ENCODE measurements around the gene ARGFX.
"Not testable (repeated sequence)": the region's sequence is repeated elsewhere in the genome, so short reads cannot be mapped to it uniquely, and the experiment has no call there.

ARGFX gene

GRCh38 chr3:121557426-121557934 is 10.3 kb upstream of the ARGFX start:
- H3K9me3 ChIP-seq (ENCODE audit: control insufficient read depth in 2 of 2, low read length in 2 of 2), result no peaks in the 10 kb centered on the region
- peaks cover 3% of the 10 kb centered on the region in 2 donors for H3K4me1 ChIP-seq (ENCODE audit: control insufficient read depth in 2 of 2, insufficient read depth in 2 of 2, low read length in 2 of 2)
- no peaks in the 10 kb centered on the region for H3K36me3 ChIP-seq (ENCODE audit: control insufficient read depth in 2 of 2, insufficient read depth in 2 of 2, low read length in 2 of 2)
- H3K4me3 ChIP-seq (ENCODE audit: low read length in 2 of 2), result no peak overlapping the region
- no peak overlapping the region for H3K27ac ChIP-seq (ENCODE audit: low read depth in 2 of 2, low read length in 2 of 2)
- H3K9ac ChIP-seq (ENCODE audit: low read depth in 1 of 2, low read length in 2 of 2), result no peak overlapping the region
- H3K27me3 ChIP-seq (ENCODE audit: control insufficient read depth in 2 of 2, insufficient read depth in 2 of 2, low read length in 2 of 2), result no peaks in the 10 kb centered on the region

GRCh38 chr3:121562148-121562547 is 5.6 kb upstream of the ARGFX start:
- no peak overlapping the region for H3K9ac ChIP-seq (ENCODE audit: low read depth in 1 of 2, low read length in 2 of 2)
- no peak overlapping the region for H3K27ac ChIP-seq (ENCODE audit: low read depth in 2 of 2, low read length in 2 of 2)
- peaks cover 3% of the 10 kb centered on the region in 2 donors for H3K4me1 ChIP-seq (ENCODE audit: control insufficient read depth in 2 of 2, insufficient read depth in 2 of 2, low read length in 2 of 2)
- no peaks in the 10 kb centered on the region for H3K36me3 ChIP-seq (ENCODE audit: control insufficient read depth in 2 of 2, insufficient read depth in 2 of 2, low read length in 2 of 2)
- H3K4me3 ChIP-seq (ENCODE audit: low read length in 2 of 2), result no peak overlapping the region
- no peaks in the 10 kb centered on the region for H3K27me3 ChIP-seq (ENCODE audit: control insufficient read depth in 2 of 2, insufficient read depth in 2 of 2, low read length in 2 of 2)
- H3K9me3 ChIP-seq (ENCODE audit: control insufficient read depth in 2 of 2, low read length in 2 of 2), result no peaks in the 10 kb centered on the region

- Histone ChIP-seq H3K27me3 (ENCODE audit: control insufficient read depth in 2 of 2, insufficient read depth in 2 of 2, low read length in 2 of 2) (no peaks in the 10 kb centered on the region), H3K4me1 (ENCODE audit: control insufficient read depth in 2 of 2, insufficient read depth in 2 of 2, low read length in 2 of 2) (peaks cover 0 to under 1% of the 10 kb centered on the region in 2 donors), H3K36me3 (ENCODE audit: control insufficient read depth in 2 of 2, insufficient read depth in 2 of 2, low read length in 2 of 2) (no peaks in the 10 kb centered on the region), H3K9me3 (ENCODE audit: control insufficient read depth in 2 of 2, low read length in 2 of 2) (no peaks in the 10 kb centered on the region), H3K4me3 (ENCODE audit: low read length in 2 of 2) (no peak overlapping the region), H3K9ac (ENCODE audit: low read depth in 1 of 2, low read length in 2 of 2) (no peak overlapping the region), H3K27ac (ENCODE audit: low read depth in 2 of 2, low read length in 2 of 2) (no peak overlapping the region)
Observed at GRCh38 chr3:121566773-121567172, 976 bp upstream of the ARGFX start.

GRCh38 chr3:121574449-121574848 is 6.7 kb downstream of the ARGFX start:
- Histone ChIP-seq H3K27me3 (ENCODE audit: control insufficient read depth in 2 of 2, insufficient read depth in 2 of 2, low read length in 2 of 2) (no peaks in the 10 kb centered on the region), H3K4me1 (ENCODE audit: control insufficient read depth in 2 of 2, insufficient read depth in 2 of 2, low read length in 2 of 2) (no peaks in the 10 kb centered on the region), H3K27ac (ENCODE audit: low read depth in 2 of 2, low read length in 2 of 2) (no peak overlapping the region), H3K4me3 (ENCODE audit: low read length in 2 of 2) (no peak overlapping the region), H3K36me3 (ENCODE audit: control insufficient read depth in 2 of 2, insufficient read depth in 2 of 2, low read length in 2 of 2) (no peaks in the 10 kb centered on the region), H3K9me3 (ENCODE audit: control insufficient read depth in 2 of 2, low read length in 2 of 2) (no peaks in the 10 kb centered on the region), H3K9ac (ENCODE audit: low read depth in 1 of 2, low read length in 2 of 2) (no peak overlapping the region)

GRCh38 chr3:121581691-121582090 is 13.9 kb downstream of the ARGFX start:
- Histone ChIP-seq H3K27me3 (ENCODE audit: control insufficient read depth in 2 of 2, insufficient read depth in 2 of 2, low read length in 2 of 2) (no peaks in the 10 kb centered on the region), H3K36me3 (ENCODE audit: control insufficient read depth in 2 of 2, insufficient read depth in 2 of 2, low read length in 2 of 2) (no peaks in the 10 kb centered on the region), H3K9me3 (ENCODE audit: control insufficient read depth in 2 of 2, low read length in 2 of 2) (no peaks in the 10 kb centered on the region), H3K4me1 (ENCODE audit: control insufficient read depth in 2 of 2, insufficient read depth in 2 of 2, low read length in 2 of 2) (no peaks in the 10 kb centered on the region), H3K27ac (ENCODE audit: low read depth in 2 of 2, low read length in 2 of 2) (no peak overlapping the region), H3K4me3 (ENCODE audit: low read length in 2 of 2) (no peak overlapping the region), H3K9ac (ENCODE audit: low read depth in 1 of 2, low read length in 2 of 2) (no peak overlapping the region)

- Histone ChIP-seq H3K9ac (ENCODE audit: low read depth in 1 of 2, low read length in 2 of 2) (no peak overlapping the region), H3K27me3 (ENCODE audit: control insufficient read depth in 2 of 2, insufficient read depth in 2 of 2, low read length in 2 of 2) (no peaks in the 10 kb centered on the region), H3K27ac (ENCODE audit: low read depth in 2 of 2, low read length in 2 of 2) (no peak overlapping the region), H3K4me1 (ENCODE audit: control insufficient read depth in 2 of 2, insufficient read depth in 2 of 2, low read length in 2 of 2) (no peaks in the 10 kb centered on the region), H3K36me3 (ENCODE audit: control insufficient read depth in 2 of 2, insufficient read depth in 2 of 2, low read length in 2 of 2) (no peaks in the 10 kb centered on the region), H3K4me3 (ENCODE audit: low read length in 2 of 2) (no peak overlapping the region), H3K9me3 (ENCODE audit: control insufficient read depth in 2 of 2, low read length in 2 of 2) (no peaks in the 10 kb centered on the region)
Observed at GRCh38 chr3:121584418-121584817, 16.7 kb downstream of the ARGFX start.

- no peak within 1 kb of the TSS for H3K9ac ChIP-seq (ENCODE audit: low read depth in 1 of 2, low read length in 2 of 2)
- H3K27me3 ChIP-seq (ENCODE audit: control insufficient read depth in 2 of 2, insufficient read depth in 2 of 2, low read length in 2 of 2), result no peaks in the 10 kb centered on the region
- H3K36me3 ChIP-seq (ENCODE audit: control insufficient read depth in 2 of 2, insufficient read depth in 2 of 2, low read length in 2 of 2), result no peaks in the 10 kb centered on the region
- H3K4me3 ChIP-seq (ENCODE audit: low read length in 2 of 2), result no peak within 1 kb of the TSS
- no peaks in the 10 kb centered on the region for H3K9me3 ChIP-seq (ENCODE audit: control insufficient read depth in 2 of 2, low read length in 2 of 2)
- H3K27ac ChIP-seq (ENCODE audit: low read depth in 2 of 2, low read length in 2 of 2), result no peak within 1 kb of the TSS
- no peaks in the 10 kb centered on the region for H3K4me1 ChIP-seq (ENCODE audit: control insufficient read depth in 2 of 2, insufficient read depth in 2 of 2, low read length in 2 of 2)
Observed at GRCh38 chr3:121592856-121593702, 25.3 kb downstream of the ARGFX start, which contains the start of gene FBXO40. Gene FBXO40 (plus strand): TSS chr3:121593379. CDS start chr3:121620576, 27,197 bp downstream.

- not testable (repeated sequence) for H3K27ac ChIP-seq (ENCODE audit: low read depth in 2 of 2, low read length in 2 of 2); H3K9ac ChIP-seq (ENCODE audit: low read depth in 1 of 2, low read length in 2 of 2); H3K36me3 ChIP-seq (ENCODE audit: control insufficient read depth in 2 of 2, insufficient read depth in 2 of 2, low read length in 2 of 2); H3K4me1 ChIP-seq (ENCODE audit: control insufficient read depth in 2 of 2, insufficient read depth in 2 of 2, low read length in 2 of 2); H3K27me3 ChIP-seq (ENCODE audit: control insufficient read depth in 2 of 2, insufficient read depth in 2 of 2, low read length in 2 of 2); H3K4me3 ChIP-seq (ENCODE audit: low read length in 2 of 2); H3K9me3 ChIP-seq (ENCODE audit: control insufficient read depth in 2 of 2, low read length in 2 of 2)
Observed at GRCh38 chr3:121593806-121594205, 26.1 kb downstream of the ARGFX start.

GRCh38 chr3:121594850-121595249 is 27.1 kb downstream of the ARGFX start:
- Histone ChIP-seq H3K9ac (ENCODE audit: low read depth in 1 of 2, low read length in 2 of 2) (no peak overlapping the region), H3K27ac (ENCODE audit: low read depth in 2 of 2, low read length in 2 of 2) (no peak overlapping the region), H3K4me1 (ENCODE audit: control insufficient read depth in 2 of 2, insufficient read depth in 2 of 2, low read length in 2 of 2) (no peaks in the 10 kb centered on the region), H3K4me3 (ENCODE audit: low read length in 2 of 2) (no peak overlapping the region), H3K27me3 (ENCODE audit: control insufficient read depth in 2 of 2, insufficient read depth in 2 of 2, low read length in 2 of 2) (no peaks in the 10 kb centered on the region), H3K9me3 (ENCODE audit: control insufficient read depth in 2 of 2, low read length in 2 of 2) (no peaks in the 10 kb centered on the region), H3K36me3 (ENCODE audit: control insufficient read depth in 2 of 2, insufficient read depth in 2 of 2, low read length in 2 of 2) (no peaks in the 10 kb centered on the region)

- H3K27me3 ChIP-seq (ENCODE audit: control insufficient read depth in 2 of 2, insufficient read depth in 2 of 2, low read length in 2 of 2), result no peaks in the 10 kb centered on the region
- H3K27ac ChIP-seq (ENCODE audit: low read depth in 2 of 2, low read length in 2 of 2), result no peak overlapping the region
- no peak overlapping the region for H3K4me3 ChIP-seq (ENCODE audit: low read length in 2 of 2)
- no peaks in the 10 kb centered on the region for H3K36me3 ChIP-seq (ENCODE audit: control insufficient read depth in 2 of 2, insufficient read depth in 2 of 2, low read length in 2 of 2)
- H3K4me1 ChIP-seq (ENCODE audit: control insufficient read depth in 2 of 2, insufficient read depth in 2 of 2, low read length in 2 of 2), result no peaks in the 10 kb centered on the region
- no peak overlapping the region for H3K9ac ChIP-seq (ENCODE audit: low read depth in 1 of 2, low read length in 2 of 2)
- no peaks in the 10 kb centered on the region for H3K9me3 ChIP-seq (ENCODE audit: control insufficient read depth in 2 of 2, low read length in 2 of 2)
Observed at GRCh38 chr3:121595765-121596406, 28.1 kb downstream of the ARGFX start.

Data from mucosa of rectum (tissue), 2 donors.